ENCODE data around the gene PPP1R12C.

Gene PPP1R12C

GRCh38 chr19:55106591-55106990, 10.8 kb downstream of the PPP1R12C start:
- no peak for TF ChIP-seq ZFX (IDR thresholded peaks at IDR 0.05; ENCODE audit: borderline replicate concordance)
- TF ChIP-seq CTCF (IDR thresholded peaks at IDR 0.05) = no peak
- H3K27ac ChIP-seq = no peak overlapping the region

GRCh38 chr19:55105237-55105636, 12.2 kb downstream of the PPP1R12C start:
- H3K27ac ChIP-seq = no peak overlapping the region

GRCh38 chr19:55103190-55103589, 14.2 kb downstream of the PPP1R12C start:
- no peak overlapping the region for H3K27ac ChIP-seq
- TF ChIP-seq ZFX (IDR thresholded peaks at IDR 0.05; ENCODE audit: borderline replicate concordance) (no peak), CTCF (IDR thresholded peaks at IDR 0.05) (no peak)

More at GRCh38 chr19:55105237-55105636, 12.2 kb downstream of the PPP1R12C start:
- TF ChIP-seq CTCF (IDR thresholded peaks at IDR 0.05) (no peak), ZFX (IDR thresholded peaks at IDR 0.05; ENCODE audit: borderline replicate concordance) (no peak)

- no peak overlapping the region for H3K27ac ChIP-seq
- TF ChIP-seq ZFX (IDR thresholded peaks at IDR 0.05; ENCODE audit: borderline replicate concordance) = no peak
- TF ChIP-seq CTCF (IDR thresholded peaks at IDR 0.05) = no peak
Measured at GRCh38 chr19:55101261-55101660, 16.2 kb downstream of the PPP1R12C start.

GRCh38 chr19:55099557-55100506, 17.6 kb downstream of the PPP1R12C start:
- TF ChIP-seq CTCF (IDR thresholded peaks at IDR 0.05) (peak; percentile 27; the same call in 1 of the 2 replicates), ZFX (IDR thresholded peaks at IDR 0.05; ENCODE audit: borderline replicate concordance) (no peak)
- no peak overlapping the region for H3K27ac ChIP-seq

- TF ChIP-seq CTCF (IDR thresholded peaks at IDR 0.05) = no peak
- no peak for TF ChIP-seq ZFX (IDR thresholded peaks at IDR 0.05; ENCODE audit: borderline replicate concordance)
- H3K27ac ChIP-seq = no peak overlapping the region
Measured at GRCh38 chr19:55098716-55099556, 18.5 kb downstream of the PPP1R12C start.
